Measurements from ENCODE around the gene SOST. TPM values are rescaled to one million over a fixed set of nuclear protein-coding genes. Genes with fewer than 3 reads are reported as not detected.

SOST gene
- under 1 TPM in 1 of 10 donors, not detected in 9; 0.14 TPM for total RNA-seq
- under 1 TPM in 1 of 2 donors, not detected in 1; 0.03 TPM for polyA plus RNA-seq
- long read RNA-seq, donor 1: 0 reads
- long read RNA-seq, donor 2: 0 reads
- long read RNA-seq, donor 3: 0 reads

GRCh38 chr17:43758497-43759174, at the start of gene SOST:
SOST (minus strand) TSS chr17:43758791; CDS start chr17:43758741, 50 bp downstream.
- no peak for ATAC-seq
- no peaks in the 10 kb centered on the region for H3K9me3 ChIP-seq
- DNase-seq: no peak
- 91% methylated on average over 24 of the region's 24 CpGs for WGBS, 2 donors
- TF ChIP-seq CTCF (IDR thresholded peaks at IDR 0.05): no peak
- intact Hi-C loops (cut with DNase I): loop anchor here in 2 of 10 donors (2.0 to 10.0 kb wide), 3 partner anchors 62 to 194 kb away; no protein-coding TSS in a partner anchor
- H3K4me1 ChIP-seq: peaks cover 3 to 19% (median 11%) of the 10 kb centered on the region in 9 donors
- peaks cover 0 to 42% (median 33%) of the 10 kb centered on the region in 7 donors for H3K27me3 ChIP-seq
- no peak within 1 kb of the TSS for H3K4me3 ChIP-seq
- no peaks in the 10 kb centered on the region for H3K36me3 ChIP-seq
- H3K27ac ChIP-seq: no peak within 1 kb of the TSS

GRCh38 chr17:43808076-43808475, 49.5 kb upstream of the SOST start:
- intact Hi-C loops (cut with DNase I): no loop called here
- DNase-seq (no peak), ATAC-seq (no peak)
- WGBS, 2 donors: 93 to 95% methylated on average over 4 of the region's 4 CpGs
- Histone ChIP-seq H3K27me3 (no peaks in the 10 kb centered on the region), H3K36me3 (peaks cover 0 to 97% (median 25%) of the 10 kb centered on the region in 9 donors), H3K4me1 (no peaks in the 10 kb centered on the region), H3K9me3 (no peaks in the 10 kb centered on the region), H3K4me3 (no peak overlapping the region), H3K27ac (no peak overlapping the region)
- no peak for TF ChIP-seq CTCF (IDR thresholded peaks at IDR 0.05)

GRCh38 chr17:43805117-43805516, 46.5 kb upstream of the SOST start:
- TF ChIP-seq CTCF (IDR thresholded peaks at IDR 0.05): no peak
- intact Hi-C loops (cut with DNase I): no loop called here
- Histone ChIP-seq H3K4me3 (no peak overlapping the region), H3K9me3 (no peaks in the 10 kb centered on the region), H3K27ac (no peak overlapping the region), H3K36me3 (peaks cover 0 to 86% (median 13%) of the 10 kb centered on the region in 9 donors), H3K4me1 (no peaks in the 10 kb centered on the region), H3K27me3 (no peaks in the 10 kb centered on the region)
- ATAC-seq (no peak), DNase-seq (no peak)

GRCh38 chr17:43803758-43804157, 45.2 kb upstream of the SOST start:
- intact Hi-C loops (cut with DNase I): no loop called here
- no peak for ATAC-seq
- Histone ChIP-seq H3K36me3 (peaks cover 0 to 79% (median 11%) of the 10 kb centered on the region in 9 donors), H3K4me1 (no peaks in the 10 kb centered on the region), H3K9me3 (no peaks in the 10 kb centered on the region), H3K27ac (no peak overlapping the region), H3K4me3 (no peak overlapping the region), H3K27me3 (no peaks in the 10 kb centered on the region)
- no peak for DNase-seq
- 60 to 73% methylated on average over 4 of the region's 4 CpGs for WGBS, 2 donors
- TF ChIP-seq CTCF (IDR thresholded peaks at IDR 0.05): no peak
